HG03558 (cell line): ENCODE data around the gene FAM170B.

Experiments
- ATAC-seq: cut with Tn5 transposase; IDR thresholded peaks from one replicate; pipeline ENCODE4 v1.9.1; 2021; ENCODE audit warnings: moderate number of reproducible peaks; ENCODE audit not compliant: unreplicated experiment; ENCODE audit errors: extremely low read depth

FAM170B gene

GRCh38 chr10:49082766-49083165 is 51.1 kb downstream of the FAM170B start:
- no peak for ATAC-seq

DNA sequence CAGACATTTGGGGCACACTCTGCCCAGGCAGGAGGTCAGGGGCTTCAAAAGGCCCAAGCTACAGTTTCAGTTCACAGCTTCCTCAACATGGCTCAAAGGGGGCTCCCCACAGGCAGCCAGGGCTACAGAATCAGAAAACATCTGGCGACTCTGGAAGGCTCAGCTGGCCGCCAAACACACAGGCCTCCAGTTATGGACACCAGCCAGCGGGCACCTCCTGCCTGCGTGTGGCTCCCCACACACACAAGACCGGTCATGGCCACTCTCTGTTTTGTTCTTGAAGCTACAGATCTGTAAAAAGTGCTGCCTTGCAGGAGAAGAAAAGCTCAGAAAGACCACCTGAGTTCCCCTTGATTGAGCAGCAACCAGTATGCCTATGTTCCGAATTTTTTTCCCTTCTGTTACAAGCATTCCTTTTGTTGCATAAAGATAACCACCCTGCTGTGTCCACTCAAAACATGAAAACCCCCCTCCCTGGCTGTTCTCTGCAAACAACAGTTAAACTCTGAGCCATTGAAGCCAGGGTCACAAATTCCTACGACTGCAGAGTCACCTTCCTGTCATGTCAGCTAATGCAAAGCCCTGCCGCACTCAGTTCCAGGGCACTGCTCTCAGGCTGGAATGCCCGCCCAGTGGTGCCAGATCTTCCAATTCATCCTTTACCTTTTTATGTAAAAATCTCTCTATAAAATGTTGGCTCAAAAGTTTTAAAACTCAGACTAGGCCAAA is 52.1 kb downstream of the FAM170B start:
- no peak for ATAC-seq
